PC-3 (cell line): ENCODE measurements around the gene KCNH3. TPM values are rescaled to one million over a fixed set of nuclear protein-coding genes. Genes with fewer than 3 reads are reported as not detected.
"Not testable (repeated sequence)": the region's sequence is repeated elsewhere in the genome, so short reads cannot be mapped to it uniquely, and the experiment has no call there.

Source experiments
- ATAC-seq: fragments of 200-7000 bp; cut with Tn5 transposase; 2 replicates; pipeline ENCODE4 v1.9.1; 2020; ENCODE audit warnings: mild to moderate bottlenecking, moderate library complexity
- BruUV-seq: library from RNA; stranded (reverse); fragments of 400-500 nt; replicated peaks from 2 replicates; lab custom pipeline; 2021; lab: Mats Ljungman, UMichigan
- CTCF ChIA-PET: fragments of 300-600 bp; sonication (Branson Sonifier 250); formaldehyde crosslinking; loops from one replicate; lab custom pipeline; 2022; ENCODE audit warnings: antibody characterized with exemption; lab: Charles Lee
- POLR2A ChIA-PET: fragments of 300-600 bp; sonication (Branson Sonifier 250); formaldehyde crosslinking; loops from one replicate; lab custom pipeline; 2022; ENCODE audit warnings: antibody characterized with exemption; ENCODE audit not compliant: unreplicated experiment; lab: Charles Lee
- DNase-seq: peaks from one replicate; pipeline ENCODE4 v3.0.0-alpha.2; 2015
- H2AFZ ChIP-seq: fragments of 300-600 bp; sonication (generic); 2 replicates; pipeline ENCODE4 v1.6.0; 2016; ENCODE audit warnings: antibody characterized with exemption, low read length
- H3F3A ChIP-seq: fragments of 300-600 bp; sonication (generic); one replicate; pipeline ENCODE4 v1.6.0; 2017; ENCODE audit warnings: antibody characterized with exemption, low read length, control low read depth, mild to moderate bottlenecking; ENCODE audit not compliant: unreplicated experiment
- H3K27ac ChIP-seq: fragments of 300-600 bp; sonication (generic); 2 replicates; pipeline ENCODE4 v1.5.1; 2016; ENCODE audit warnings: mild to moderate bottlenecking, low read length
- H3K27me3 ChIP-seq: fragments of 300-600 bp; sonication (generic); 2 replicates; pipeline ENCODE4 v1.6.1; 2016; ENCODE audit warnings: low read length, mixed read lengths
- H3K36me3 ChIP-seq: fragments of 300-600 bp; sonication (generic); 2 replicates; pipeline ENCODE4 v1.6.1; 2016; ENCODE audit warnings: low read depth, mixed run types, low read length, mixed read lengths
- H3K4me1 ChIP-seq: fragments of 300-600 bp; sonication (generic); 2 replicates; pipeline ENCODE4 v1.5.1; 2016; ENCODE audit warnings: low read length; ENCODE audit not compliant: insufficient read depth
- H3K4me2 ChIP-seq: fragments of 300-600 bp; sonication (generic); 2 replicates; pipeline ENCODE4 v1.6.0; 2016; ENCODE audit warnings: low read length
- H3K4me3 ChIP-seq: fragments of 300-600 bp; sonication (generic); 2 replicates; pipeline ENCODE4 v1.5.1; 2016; ENCODE audit warnings: mild to moderate bottlenecking, low read length, mixed read lengths
- H3K79me2 ChIP-seq: fragments of 300-600 bp; sonication (generic); 2 replicates; pipeline ENCODE4 v1.6.1; 2017; ENCODE audit warnings: low read length, mixed read lengths
- H3K9ac ChIP-seq: fragments of 300-600 bp; sonication (generic); 2 replicates; pipeline ENCODE4 v1.6.0; 2016; ENCODE audit warnings: mild to moderate bottlenecking, low read length
- H3K9me2 ChIP-seq: fragments of 300-600 bp; sonication (generic); replicated peaks from 2 replicates; pipeline ENCODE4 v1.6.1; 2016; ENCODE audit warnings: mixed run types, low read length, mixed read lengths
- H3K9me3 ChIP-seq: fragments of 300-600 bp; sonication (generic); 2 replicates; pipeline ENCODE4 v1.6.1; 2016; ENCODE audit warnings: low read length, mixed read lengths
- H4K20me1 ChIP-seq: fragments of 300-600 bp; sonication (generic); 2 replicates; pipeline ENCODE4 v1.6.1; 2016; ENCODE audit warnings: low read length, mixed read lengths
- CTCF ChIP-seq: fragments of 300-600 bp; sonication (generic); conservative IDR thresholded peaks from 2 replicates; pipeline ENCODE4 v1.5.1; 2017; ENCODE audit warnings: antibody characterized with exemption, low read depth, mild to moderate bottlenecking, low read length
- EZH2 ChIP-seq: fragments of 300-600 bp; sonication (generic); IDR thresholded peaks from one replicate; pipeline ENCODE4 v1.6.1; 2017; ENCODE audit warnings: antibody characterized with exemption, mild to moderate bottlenecking, low read length; ENCODE audit not compliant: unreplicated experiment
- EZH2phosphoT487 ChIP-seq: fragments of 300-600 bp; sonication (generic); IDR thresholded peaks from 2 replicates; pipeline ENCODE4 v1.6.1; 2018; ENCODE audit warnings: mild to moderate bottlenecking, antibody characterized with exemption, low read length, borderline replicate concordance
- intact Hi-C: fragments of 100-400 bp; cut with micrococcal nuclease; formaldehyde crosslinking; loops from 2 replicates; pipeline ENCODE4 v1.9.0; 2023
- total RNA-seq: library from RNA; depleted of rRNA; stranded (reverse); fragments of >200 nt; gene quantifications from 2 replicates; pipeline ENCODE4 v1.2.3, GENCODE V29; 2014

Gene KCNH3
- total RNA-seq, 1 experiment from 2014 or later = 0.07 TPM

GRCh38 chr12:49529414-49529813 is 9.4 kb upstream of the KCNH3 start:
- no TSS peak for BruUV-seq
- Histone ChIP-seq H3K27me3 (no peaks in the 10 kb centered on the region), H3F3A (no peaks in the 10 kb centered on the region), H3K4me1 (0 out of 2 replicates have a peak, but pooled peaks cover 4% of the 10 kb centered on the region), H3K4me3 (no peak overlapping the region), H2AFZ (no peak overlapping the region), H3K9me3 (no peaks in the 10 kb centered on the region), H3K79me2 (no peaks in the 10 kb centered on the region), H3K36me3 (peaks cover 19% of the 10 kb centered on the region), H4K20me1 (no peaks in the 10 kb centered on the region), H3K9ac (no peak overlapping the region), H3K9me2 (no peaks in the 10 kb centered on the region), H3K27ac (no peak overlapping the region), H3K4me2 (no peak overlapping the region)
- no peak; the same call in 1 of the 2 replicates for ATAC-seq
- DNase-seq = no peak
- ChIA-PET CTCF (no interaction called here), POLR2A (interaction anchor here (0.6 kb wide), 2 partner anchors 9 to 62 kb away, joined by 3 to 5 read pairs; no protein-coding TSS in a partner anchor)
- no peak for TF ChIP-seq EZH2
- no peak for TF ChIP-seq EZH2phosphoT487
- no peak for TF ChIP-seq CTCF
- intact Hi-C loops = no loop called here

GRCh38 chr12:49531745-49532144 is 7.1 kb upstream of the KCNH3 start:
- DNase-seq = no peak
- H3K9me3 ChIP-seq = no peaks in the 10 kb centered on the region
- TF ChIP-seq EZH2phosphoT487 = no peak
- no peak for TF ChIP-seq EZH2
- TF ChIP-seq CTCF = no peak
- H4K20me1 ChIP-seq = no peaks in the 10 kb centered on the region
- H2AFZ ChIP-seq = no peak overlapping the region
- intact Hi-C loops = no loop called here
- peaks cover 4% of the 10 kb centered on the region for H3F3A ChIP-seq
- H3K9me2 ChIP-seq = no peaks in the 10 kb centered on the region
- no peak overlapping the region for H3K4me2 ChIP-seq
- no TSS peak for BruUV-seq
- no peak overlapping the region for H3K27ac ChIP-seq
- ATAC-seq = no peak
- ChIA-PET POLR2A (no interaction called here), CTCF (no interaction called here)
- H3K4me1 ChIP-seq = peaks cover 9% of the 10 kb centered on the region
- H3K9ac ChIP-seq = no peak overlapping the region
- no peak overlapping the region for H3K4me3 ChIP-seq
- no peaks in the 10 kb centered on the region for H3K79me2 ChIP-seq
- H3K27me3 ChIP-seq = no peaks in the 10 kb centered on the region
- H3K36me3 ChIP-seq = peaks cover 7% of the 10 kb centered on the region

GRCh38 chr12:49533331-49533730 is 5.5 kb upstream of the KCNH3 start:
- intact Hi-C loops = no loop called here
- ChIA-PET POLR2A (no interaction called here), CTCF (no interaction called here)
- Histone ChIP-seq H3K4me1 (peaks cover 17% of the 10 kb centered on the region), H3K36me3 (no peaks in the 10 kb centered on the region; the same call in 1 of the 2 replicates), H3K9me2 (no peaks in the 10 kb centered on the region), H3K27ac (no peak overlapping the region), H3K4me2 (no peak overlapping the region), H3K27me3 (peaks cover 8% of the 10 kb centered on the region; the same call in 1 of the 2 replicates), H2AFZ (no peak overlapping the region), H3K9me3 (no peaks in the 10 kb centered on the region), H3K4me3 (no peak overlapping the region), H3F3A (peaks cover 4% of the 10 kb centered on the region), H4K20me1 (no peaks in the 10 kb centered on the region), H3K9ac (no peak overlapping the region), H3K79me2 (no peaks in the 10 kb centered on the region)
- DNase-seq (no peak), ATAC-seq (no peak)
- TF ChIP-seq EZH2 (no peak), EZH2phosphoT487 (no peak), CTCF (no peak)
- no TSS peak for BruUV-seq

- H2AFZ ChIP-seq, H3K36me3 ChIP-seq, ATAC-seq, H3K9me2 ChIP-seq, H3F3A ChIP-seq, H3K79me2 ChIP-seq, DNase-seq, CTCF ChIA-PET, H3K27ac ChIP-seq, H4K20me1 ChIP-seq, intact Hi-C loops, H3K9me3 ChIP-seq, H3K4me2 ChIP-seq, BruUV-seq, POLR2A ChIA-PET, H3K4me3 ChIP-seq, H3K9ac ChIP-seq: not testable (repeated sequence)
- Histone ChIP-seq H3K27me3 (peaks cover 11% of the 10 kb centered on the region; the same call in 1 of the 2 replicates), H3K4me1 (peaks cover 17% of the 10 kb centered on the region)
These were observed 4.7 kb upstream of the KCNH3 start for GRCh38 chr12:49534122-49534521.
